ENCODE results near the gene FTL. TPM values are rescaled to one million over a fixed set of nuclear protein-coding genes. Genes with fewer than 3 reads are reported as not detected.
"Not testable (repeated sequence)": the region's sequence is repeated elsewhere in the genome, so short reads cannot be mapped to it uniquely, and the experiment has no call there.

Gene FTL
- total and polyA plus RNA-seq, 8 donors, result 1,292 to 8,824 (median 3,975) TPM

DNA sequence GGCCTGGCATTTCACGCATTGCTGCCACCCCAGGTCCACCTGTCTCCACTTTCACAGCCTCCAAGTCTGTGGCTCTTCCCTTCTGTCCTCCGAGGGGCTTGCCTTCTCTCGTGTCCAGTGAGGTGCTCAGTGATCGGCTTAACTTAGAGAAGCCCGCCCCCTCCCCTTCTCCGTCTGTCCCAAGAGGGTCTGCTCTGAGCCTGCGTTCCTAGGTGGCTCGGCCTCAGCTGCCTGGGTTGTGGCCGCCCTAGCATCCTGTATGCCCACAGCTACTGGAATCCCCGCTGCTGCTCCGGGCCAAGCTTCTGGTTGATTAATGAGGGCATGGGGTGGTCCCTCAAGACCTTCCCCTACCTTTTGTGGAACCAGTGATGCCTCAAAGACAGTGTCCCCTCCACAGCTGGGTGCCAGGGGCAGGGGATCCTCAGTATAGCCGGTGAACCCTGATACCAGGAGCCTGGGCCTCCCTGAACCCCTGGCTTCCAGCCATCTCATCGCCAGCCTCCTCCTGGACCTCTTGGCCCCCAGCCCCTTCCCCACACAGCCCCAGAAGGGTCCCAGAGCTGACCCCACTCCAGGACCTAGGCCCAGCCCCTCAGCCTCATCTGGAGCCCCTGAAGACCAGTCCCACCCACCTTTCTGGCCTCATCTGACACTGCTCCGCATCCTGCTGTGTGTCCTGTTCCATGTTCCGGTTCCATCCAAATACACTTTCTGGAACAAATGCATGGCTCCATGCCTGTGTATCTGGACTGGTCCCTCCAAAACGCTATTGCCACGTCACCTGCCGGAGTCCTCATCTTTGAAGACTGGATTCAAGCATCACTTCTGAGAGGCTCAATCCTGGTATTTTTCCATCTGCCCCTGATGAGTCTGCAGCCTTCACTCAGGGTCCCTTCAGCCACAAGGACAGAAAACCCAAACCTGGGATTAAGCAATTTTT lies 42.3 kb upstream of the FTL start:
- no peaks in the 10 kb centered on the region for H3K9me3 ChIP-seq
- peaks cover 29 to 62% (median 58%) of the 10 kb centered on the region in 4 donors for H3K36me3 ChIP-seq
- 87 to 92% (median 89%) methylated on average over 16 to 18 of the region's 18 CpGs for WGBS, 5 donors
- no peak for TF ChIP-seq CTCF (IDR thresholded peaks at IDR 0.05)
- no peak for TF ChIP-seq POLR2A (IDR thresholded peaks at IDR 0.05)
- no peak for TF ChIP-seq EP300 (IDR thresholded peaks at IDR 0.05)
- no peak for TF ChIP-seq POLR2AphosphoS5 (IDR thresholded peaks at IDR 0.05)
- intact Hi-C loops (cut with DNase I; ENCODE audit: low total_unique reads), result no loop called here
- H3K4me1 ChIP-seq, result peaks cover under 1 to 26% (median 8%) of the 10 kb centered on the region in 4 donors
- no peak overlapping the region for H3K27ac ChIP-seq
- no peaks in the 10 kb centered on the region for H3K27me3 ChIP-seq
- DNase-seq, result no peak
- H3K4me3 ChIP-seq, result no peak overlapping the region

GRCh38 chr19:48925240-48925843 lies 39.8 kb upstream of the FTL start:
- peak overlapping the region in 3 of 5 donors; percentile 60 to 69 (median 67) for H3K27ac ChIP-seq
- DNase-seq, result no peak
- peaks cover 3 to 36% (median 11%) of the 10 kb centered on the region in 4 donors for H3K4me1 ChIP-seq
- no peak overlapping the region for H3K4me3 ChIP-seq
- 56 to 74% (median 68%) methylated on average over 9 to 11 of the region's 11 CpGs for WGBS, 5 donors
- H3K27me3 ChIP-seq, result no peaks in the 10 kb centered on the region
- no peaks in the 10 kb centered on the region for H3K9me3 ChIP-seq
- peaks cover 17 to 37% (median 34%) of the 10 kb centered on the region in 4 donors for H3K36me3 ChIP-seq
- TF ChIP-seq POLR2A (IDR thresholded peaks at IDR 0.05), result no peak
- no peak for TF ChIP-seq POLR2AphosphoS5 (IDR thresholded peaks at IDR 0.05)
- TF ChIP-seq EP300 (IDR thresholded peaks at IDR 0.05), result no peak
- TF ChIP-seq CTCF (IDR thresholded peaks at IDR 0.05), result no peak
- intact Hi-C loops (cut with DNase I; ENCODE audit: low total_unique reads), result no loop called here

DNA sequence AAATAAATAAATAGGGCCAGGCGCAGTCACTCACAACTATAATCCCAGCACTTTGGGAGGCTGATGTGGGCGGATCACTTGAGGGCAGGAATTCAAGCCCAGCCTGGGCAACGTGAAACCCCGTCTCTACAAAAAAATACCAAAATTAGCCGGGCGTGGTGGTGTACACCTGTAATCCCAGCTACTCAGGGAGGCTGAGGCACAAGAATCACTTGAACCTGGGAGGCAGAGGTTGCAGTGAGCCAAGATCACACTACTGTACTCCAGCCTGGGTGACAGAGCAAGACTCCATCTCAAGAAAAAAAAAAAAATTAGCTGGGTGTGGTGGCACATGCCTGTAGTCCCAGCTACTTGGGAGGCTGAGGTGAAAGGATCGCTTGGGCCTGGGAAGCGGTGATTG lies 39.2 kb upstream of the FTL start:
- H3K4me3 ChIP-seq; H3K27me3 ChIP-seq; H3K9me3 ChIP-seq; intact Hi-C loops (cut with DNase I; ENCODE audit: low total_unique reads); DNase-seq: not testable (repeated sequence)
- peaks cover 14 to 31% (median 29%) of the 10 kb centered on the region in 4 donors for H3K36me3 ChIP-seq
- H3K4me1 ChIP-seq, result peaks cover 3 to 36% (median 11%) of the 10 kb centered on the region in 4 donors
- peak overlapping the region in 4 of 5 donors; percentile 52 to 69 (median 64) for H3K27ac ChIP-seq
- 79 to 87% (median 85%) methylated on average over 8 of the region's 8 CpGs for WGBS, 5 donors

GRCh38 chr19:48926909-48927308 lies 38.2 kb upstream of the FTL start:
- Histone ChIP-seq H3K27ac (peak overlapping the region; percentile 26 to 69 (median 60)), H3K4me3 (no peak overlapping the region), H3K4me1 (peaks cover 3 to 36% (median 11%) of the 10 kb centered on the region in 4 donors), H3K27me3 (no peaks in the 10 kb centered on the region), H3K9me3 (no peaks in the 10 kb centered on the region), H3K36me3 (peaks cover 7 to 21% (median 18%) of the 10 kb centered on the region in 4 donors)
- 6 to 19% (median 11%) methylated on average over 10 of the region's 10 CpGs for WGBS, 5 donors
- TF ChIP-seq CTCF (IDR thresholded peaks at IDR 0.05) (no peak), POLR2AphosphoS5 (IDR thresholded peaks at IDR 0.05) (peak; percentile 51 to 89 (median 76))
- intact Hi-C loops (cut with DNase I; ENCODE audit: low total_unique reads), result no loop called here
- peak; percentile 64 to 80 for DNase-seq

DNA sequence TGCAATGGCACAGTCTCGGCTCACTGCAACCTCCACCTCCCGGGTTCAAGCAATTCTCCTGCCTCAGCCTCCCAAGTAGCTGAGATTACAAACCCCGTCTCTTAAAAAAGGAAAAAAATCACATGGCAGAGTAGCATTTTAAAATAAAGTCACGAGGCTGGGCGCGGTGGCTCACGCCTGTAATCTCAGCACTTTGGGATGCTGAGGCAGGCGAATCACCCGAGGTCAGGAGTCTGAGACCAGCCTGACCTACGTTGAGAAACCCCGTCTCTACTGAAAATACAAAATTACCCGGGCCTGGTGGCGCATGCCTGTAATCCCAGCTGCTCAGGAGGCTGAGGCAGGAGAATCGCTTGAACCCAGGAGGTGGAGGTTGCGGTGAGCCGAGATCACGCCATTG lies 37.4 kb upstream of the FTL start:
- Histone ChIP-seq H3K4me1 (peaks cover 3 to 36% (median 12%) of the 10 kb centered on the region in 4 donors), H3K27ac (peak overlapping the region in 4 of 5 donors; percentile 52 to 69 (median 64)), H3K36me3 (peaks cover 2 to 13% (median 11%) of the 10 kb centered on the region in 4 donors)
- intact Hi-C loops (cut with DNase I; ENCODE audit: low total_unique reads); H3K9me3 ChIP-seq; H3K27me3 ChIP-seq; DNase-seq; H3K4me3 ChIP-seq: not testable (repeated sequence)
- WGBS, 5 donors, result 60 to 73% (median 65%) methylated on average over 17 of the region's 17 CpGs
